ENCODE measurements around the gene BICC1.

Gene BICC1

GRCh38 chr10:58757352-58758065 is 244.8 kb downstream of the BICC1 start:
- no peak for DNase-seq (ENCODE audit: low read depth in 2 of 2)
- TF ChIP-seq CTCF (IDR thresholded peaks at IDR 0.05; ENCODE audit: low read depth, low read length) = no peak

GRCh38 chr10:58758321-58758720 is 245.6 kb downstream of the BICC1 start:
- H3K4me3 ChIP-seq (replicated peaks in 1 of 2; ENCODE audit: low read depth in 2 of 2, low read length in 2 of 2) = no peak overlapping the region
- no peak for TF ChIP-seq CTCF (IDR thresholded peaks at IDR 0.05; ENCODE audit: low read depth, low read length)
- no peak for DNase-seq (ENCODE audit: low read depth in 2 of 2)

More at GRCh38 chr10:58757352-58758065, 244.8 kb downstream of the BICC1 start:
- no peak overlapping the region for H3K4me3 ChIP-seq (replicated peaks in 1 of 2; ENCODE audit: low read depth in 2 of 2, low read length in 2 of 2)

- H3K4me3 ChIP-seq (replicated peaks in 1 of 2; ENCODE audit: low read depth in 2 of 2, low read length in 2 of 2) = no peak overlapping the region
- no peak for DNase-seq (ENCODE audit: low read depth in 2 of 2)
- TF ChIP-seq CTCF (IDR thresholded peaks at IDR 0.05; ENCODE audit: low read depth, low read length) = no peak
Observed at GRCh38 chr10:58764087-58764747, 251.5 kb downstream of the BICC1 start.

- DNase-seq (ENCODE audit: low read depth in 2 of 2) = no peak
- TF ChIP-seq CTCF (IDR thresholded peaks at IDR 0.05; ENCODE audit: low read depth, low read length) = no peak
- H3K4me3 ChIP-seq (replicated peaks in 1 of 2; ENCODE audit: low read depth in 2 of 2, low read length in 2 of 2) = no peak overlapping the region
Observed at GRCh38 chr10:58765910-58766309, 253.2 kb downstream of the BICC1 start.

- TF ChIP-seq CTCF (IDR thresholded peaks at IDR 0.05; ENCODE audit: low read depth, low read length) = no peak
- DNase-seq (ENCODE audit: low read depth in 2 of 2) = no peak
- no peak overlapping the region for H3K4me3 ChIP-seq (replicated peaks in 1 of 2; ENCODE audit: low read depth in 2 of 2, low read length in 2 of 2)
Observed at GRCh38 chr10:58767652-58768051, 255.0 kb downstream of the BICC1 start.

GRCh38 chr10:58771863-58772262 is 259.2 kb downstream of the BICC1 start:
- TF ChIP-seq CTCF (IDR thresholded peaks at IDR 0.05; ENCODE audit: low read depth, low read length) = no peak
- DNase-seq (ENCODE audit: low read depth in 2 of 2) = no peak
- no peak overlapping the region for H3K4me3 ChIP-seq (replicated peaks in 1 of 2; ENCODE audit: low read depth in 2 of 2, low read length in 2 of 2)

All from cardiac fibroblast (primary cell).